Neural progenitor cell (in vitro differentiated cells): ENCODE data around the gene ENOPH1. TPM values are rescaled to one million over a fixed set of nuclear protein-coding genes. Genes with fewer than 3 reads are reported as not detected.
"Not testable (repeated sequence)": the region's sequence is repeated elsewhere in the genome, so short reads cannot be mapped to it uniquely, and the experiment has no call there.

ENCODE experiments used
- DNase-seq: peaks from one replicate; pipeline ENCODE4 v3.0.0-alpha.2; 2016; ENCODE audit warnings: low spot score
- H2AFZ ChIP-seq: fragments of 200-600 bp; sonication (generic); replicated peaks from 2 replicates; pipeline ENCODE4 v1.6.1; 2016; ENCODE audit warnings: antibody characterized with exemption
- H3F3A ChIP-seq: fragments of 200-600 bp; sonication (generic); 2 replicates; pipeline ENCODE4 v1.6.1; 2016; ENCODE audit warnings: antibody characterized with exemption, low read depth
- H3K27ac ChIP-seq: fragments of 200-600 bp; sonication (generic); 2 replicates; pipeline ENCODE4 v1.5.1; 2016; ENCODE audit warnings: mild to moderate bottlenecking
- H3K27me3 ChIP-seq: fragments of 200-600 bp; sonication (generic); 2 replicates; pipeline ENCODE4 v1.6.1; 2016; ENCODE audit warnings: mild to moderate bottlenecking, moderate library complexity
- H3K36me3 ChIP-seq: fragments of 200-600 bp; sonication (generic); 2 replicates; pipeline ENCODE4 v1.5.1; 2016
- H3K4me1 ChIP-seq: fragments of 200-600 bp; sonication (generic); 2 replicates; pipeline ENCODE4 v1.6.1; 2016; ENCODE audit warnings: mixed run types
- H3K4me2 ChIP-seq: fragments of 200-600 bp; sonication (generic); 2 replicates; pipeline ENCODE4 v1.6.1; 2016
- H3K4me3 ChIP-seq: fragments of 200-600 bp; sonication (generic); 2 replicates; pipeline ENCODE4 v1.5.1; 2016
- H3K79me2 ChIP-seq: fragments of 200-600 bp; sonication (generic); 2 replicates; pipeline ENCODE4 v1.6.1; 2016; ENCODE audit warnings: low read depth
- H3K9ac ChIP-seq: fragments of 200-600 bp; sonication (generic); 2 replicates; pipeline ENCODE4 v1.6.1; 2016
- H3K9me3 ChIP-seq: fragments of 200-600 bp; sonication (generic); 2 replicates; pipeline ENCODE4 v1.5.1; 2016; ENCODE audit warnings: low read depth
- H4K20me1 ChIP-seq: fragments of 200-600 bp; sonication (generic); 2 replicates; pipeline ENCODE4 v1.6.1; 2016; ENCODE audit warnings: low read depth
- H3K27ac Mint-ChIP-seq: 3 replicates; pipeline ENCODE4 v1.8.0; 2021; ENCODE audit warnings: mixed read lengths
- H3K27me3 Mint-ChIP-seq: 2 replicates; pipeline ENCODE4 v1.8.0; 2022; ENCODE audit warnings: low read depth, mild to moderate bottlenecking, inconsistent platforms, moderate library complexity, mixed read lengths; ENCODE audit not compliant: insufficient read depth
- H3K36me3 Mint-ChIP-seq: 3 replicates; pipeline ENCODE4 v1.8.0; 2021; ENCODE audit warnings: mixed read lengths
- H3K4me1 Mint-ChIP-seq: 3 replicates; pipeline ENCODE4 v1.8.0; 2021; ENCODE audit warnings: mixed read lengths
- H3K4me3 Mint-ChIP-seq: 3 replicates; pipeline ENCODE4 v1.8.0; 2021; ENCODE audit warnings: mild to moderate bottlenecking, moderate library complexity, mixed read lengths
- H3K9me3 Mint-ChIP-seq: 3 replicates; pipeline ENCODE4 v1.8.0; 2020; ENCODE audit warnings: mixed read lengths
- EZH2 ChIP-seq: fragments of 200-600 bp; sonication (generic); IDR thresholded peaks from 2 replicates; pipeline ENCODE4 v1.6.1; 2017; ENCODE audit warnings: antibody characterized with exemption, mild to moderate bottlenecking, moderate library complexity
- EZH2phosphoT487 ChIP-seq: fragments of 200-600 bp; sonication (generic); IDR thresholded peaks from 2 replicates; pipeline ENCODE4 v1.6.1; 2017; ENCODE audit warnings: antibody characterized with exemption
- total RNA-seq: library from RNA; depleted of rRNA; stranded (reverse); fragments of >200 nt; gene quantifications from 2 replicates; pipeline ENCODE4 v1.2.3, GENCODE V29; 2015; ENCODE audit warnings: low replicate concordance
- TF ChIP-seq, protein P1 (sequence below): fragments of 200-600 bp; sonication (generic); IDR thresholded peaks from 2 replicates; pipeline ENCODE4 v1.5.1; 2017; ENCODE audit warnings: antibody characterized with exemption, mild to moderate bottlenecking

ENOPH1 gene
- total RNA-seq, 1 donor from 2014 or later = 64.4 TPM

DNA sequence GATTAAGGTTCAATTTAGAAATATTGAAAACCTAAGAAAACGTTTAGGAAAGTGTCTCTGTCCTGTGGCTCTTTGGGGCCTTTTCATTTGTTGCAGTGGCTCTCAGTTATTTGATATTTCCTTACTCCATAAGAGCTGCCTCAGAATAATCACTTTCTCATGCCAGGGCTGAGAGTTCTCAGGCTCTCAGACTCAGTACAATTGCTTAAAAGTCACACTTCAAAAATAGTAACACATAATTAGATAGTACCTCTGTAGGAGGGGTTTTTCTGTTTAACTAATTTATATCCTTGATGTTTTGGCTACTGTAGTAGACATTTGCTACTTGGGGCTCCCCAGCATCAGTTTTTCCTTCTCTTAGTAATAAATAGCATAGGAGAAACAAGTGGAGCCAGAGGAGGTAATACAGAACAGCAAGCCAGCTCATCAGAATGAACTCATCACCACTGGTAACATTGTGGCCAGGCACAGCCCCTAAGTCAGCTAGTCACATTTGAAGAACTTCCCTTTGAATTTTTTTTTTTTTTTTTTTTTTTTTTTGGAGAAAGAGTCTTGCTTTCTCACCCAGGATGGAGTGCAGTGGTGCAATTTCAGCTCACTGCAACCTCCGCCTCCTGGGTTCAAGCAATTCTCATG, 48.6 kb upstream of the ENOPH1 start:
- DNase-seq = no peak
- no peak overlapping the region for H3K9ac ChIP-seq
- H3K4me1 ChIP-seq = no peaks in the 10 kb centered on the region
- TF ChIP-seq, protein P1, sequence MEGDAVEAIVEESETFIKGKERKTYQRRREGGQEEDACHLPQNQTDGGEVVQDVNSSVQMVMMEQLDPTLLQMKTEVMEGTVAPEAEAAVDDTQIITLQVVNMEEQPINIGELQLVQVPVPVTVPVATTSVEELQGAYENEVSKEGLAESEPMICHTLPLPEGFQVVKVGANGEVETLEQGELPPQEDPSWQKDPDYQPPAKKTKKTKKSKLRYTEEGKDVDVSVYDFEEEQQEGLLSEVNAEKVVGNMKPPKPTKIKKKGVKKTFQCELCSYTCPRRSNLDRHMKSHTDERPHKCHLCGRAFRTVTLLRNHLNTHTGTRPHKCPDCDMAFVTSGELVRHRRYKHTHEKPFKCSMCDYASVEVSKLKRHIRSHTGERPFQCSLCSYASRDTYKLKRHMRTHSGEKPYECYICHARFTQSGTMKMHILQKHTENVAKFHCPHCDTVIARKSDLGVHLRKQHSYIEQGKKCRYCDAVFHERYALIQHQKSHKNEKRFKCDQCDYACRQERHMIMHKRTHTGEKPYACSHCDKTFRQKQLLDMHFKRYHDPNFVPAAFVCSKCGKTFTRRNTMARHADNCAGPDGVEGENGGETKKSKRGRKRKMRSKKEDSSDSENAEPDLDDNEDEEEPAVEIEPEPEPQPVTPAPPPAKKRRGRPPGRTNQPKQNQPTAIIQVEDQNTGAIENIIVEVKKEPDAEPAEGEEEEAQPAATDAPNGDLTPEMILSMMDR = no peak
- TF ChIP-seq EZH2 (no peak), EZH2phosphoT487 (no peak)
- H2AFZ ChIP-seq = no peak overlapping the region
- H3K4me3 Mint-ChIP-seq = no peak overlapping the region
- H3K4me3 ChIP-seq = no peak overlapping the region
- H3K27ac Mint-ChIP-seq = no peak overlapping the region
- peaks cover 12% of the 10 kb centered on the region for H3K9me3 Mint-ChIP-seq
- no peaks in the 10 kb centered on the region for H3K9me3 ChIP-seq
- peaks cover 3% of the 10 kb centered on the region for H3F3A ChIP-seq
- H3K4me1 Mint-ChIP-seq = no peaks in the 10 kb centered on the region
- no peaks in the 10 kb centered on the region for H3K27me3 ChIP-seq
- H3K4me2 ChIP-seq = no peak overlapping the region
- H3K79me2 ChIP-seq = peaks cover 7% of the 10 kb centered on the region
- H3K27ac ChIP-seq = no peak overlapping the region
- no peaks in the 10 kb centered on the region for H3K36me3 ChIP-seq
- peaks cover 9% of the 10 kb centered on the region for H3K27me3 Mint-ChIP-seq
- H3K36me3 Mint-ChIP-seq = peaks cover 16% of the 10 kb centered on the region
- no peaks in the 10 kb centered on the region for H4K20me1 ChIP-seq

DNA sequence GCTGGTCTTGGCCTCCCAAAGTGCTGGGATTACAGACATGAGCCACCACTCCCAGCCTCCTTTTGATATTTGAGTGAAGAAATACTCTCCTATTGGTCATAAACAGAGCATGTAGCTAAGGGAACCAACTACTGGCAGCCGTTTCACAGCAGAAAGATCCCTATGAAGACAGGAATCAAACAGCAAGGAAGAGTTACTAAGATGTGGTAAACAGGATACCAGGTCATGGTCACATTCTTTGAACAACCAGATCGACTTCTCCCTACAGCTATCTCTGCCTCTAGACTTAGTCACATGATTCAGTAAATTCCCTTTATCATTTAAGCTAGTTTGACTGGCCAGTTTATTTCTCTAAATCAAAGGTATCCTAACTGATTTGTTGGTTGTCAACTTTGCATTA, 47.6 kb upstream of the ENOPH1 start:
- Mint-ChIP-seq H3K36me3 (peaks cover 14% of the 10 kb centered on the region), H3K27me3 (peaks cover 7% of the 10 kb centered on the region), H3K27ac (no peak overlapping the region), H3K9me3 (peaks cover 13% of the 10 kb centered on the region), H3K4me1 (no peaks in the 10 kb centered on the region), H3K4me3 (no peak overlapping the region)
- Histone ChIP-seq H3F3A (peaks cover 3% of the 10 kb centered on the region), H3K4me2 (no peak overlapping the region), H4K20me1 (no peaks in the 10 kb centered on the region), H3K36me3 (no peaks in the 10 kb centered on the region), H3K9me3 (no peaks in the 10 kb centered on the region), H3K4me1 (no peaks in the 10 kb centered on the region), H3K27ac (no peak overlapping the region), H2AFZ (no peak overlapping the region), H3K79me2 (no peaks in the 10 kb centered on the region), H3K27me3 (no peaks in the 10 kb centered on the region), H3K9ac (no peak overlapping the region), H3K4me3 (no peak overlapping the region)
- TF ChIP-seq EZH2 (no peak), EZH2phosphoT487 (no peak)
- TF ChIP-seq, protein P1 = no peak
- DNase-seq = no peak

DNA sequence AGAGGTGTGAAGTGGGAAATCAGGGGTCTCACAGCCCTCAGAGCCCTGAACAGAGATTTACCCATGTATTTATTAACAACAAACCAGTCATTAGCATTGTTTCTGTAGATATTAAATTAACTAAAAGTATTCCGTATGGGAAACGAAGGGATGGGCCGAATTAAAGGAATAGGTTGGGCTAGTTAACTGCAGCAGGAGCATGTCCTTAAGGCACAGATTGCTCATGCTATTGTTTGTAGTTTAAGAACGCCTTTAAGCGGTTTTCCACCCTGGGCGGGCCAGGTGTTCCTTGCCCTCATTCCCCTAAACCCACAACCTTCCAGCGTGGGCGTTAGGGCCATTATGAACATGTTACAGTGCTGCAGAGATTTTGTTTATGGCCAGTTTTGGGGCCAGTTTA, 44.1 kb upstream of the ENOPH1 start:
- not testable (repeated sequence) for H3F3A ChIP-seq, H3K27me3 ChIP-seq, H3K36me3 ChIP-seq, H3K27me3 Mint-ChIP-seq, H3K4me1 ChIP-seq, H3K79me2 ChIP-seq, H3K4me1 Mint-ChIP-seq, H3K4me3 ChIP-seq, H3K9me3 ChIP-seq, H2AFZ ChIP-seq, H3K4me3 Mint-ChIP-seq, H3K27ac ChIP-seq, H4K20me1 ChIP-seq, H3K9ac ChIP-seq, DNase-seq, H3K4me2 ChIP-seq, H3K27ac Mint-ChIP-seq
- Mint-ChIP-seq H3K9me3 (peaks cover 13% of the 10 kb centered on the region), H3K36me3 (peaks cover 11% of the 10 kb centered on the region)

DNA sequence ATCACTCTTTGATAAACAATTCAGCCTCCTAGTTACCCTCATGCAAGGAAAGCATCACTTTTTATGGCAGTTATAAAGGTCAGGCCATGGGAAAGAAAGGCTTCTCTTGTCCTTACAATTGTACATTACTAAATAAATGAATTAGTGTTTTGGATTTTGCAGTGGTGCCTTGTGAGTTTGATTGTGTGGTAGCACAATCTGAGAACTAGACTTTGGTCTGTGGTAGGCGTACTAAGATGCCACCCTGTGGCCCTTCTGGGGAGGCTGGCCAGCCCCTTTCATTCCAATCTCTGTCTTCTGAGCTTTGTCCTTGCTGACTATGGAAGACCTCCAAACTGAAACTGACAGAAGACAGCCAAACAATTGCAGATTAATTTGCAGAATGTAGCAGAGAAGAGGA, 42.0 kb upstream of the ENOPH1 start:
- H3K4me3 Mint-ChIP-seq = no peak overlapping the region
- H3K27ac Mint-ChIP-seq = no peak overlapping the region
- TF ChIP-seq, protein P1 = no peak
- TF ChIP-seq EZH2phosphoT487 (no peak), EZH2 (no peak)
- Histone ChIP-seq H3K4me1 (no peaks in the 10 kb centered on the region), H3F3A (no peaks in the 10 kb centered on the region), H3K79me2 (no peaks in the 10 kb centered on the region), H3K27ac (no peak overlapping the region), H3K27me3 (no peaks in the 10 kb centered on the region), H3K9me3 (no peaks in the 10 kb centered on the region), H3K9ac (no peak overlapping the region), H3K4me2 (no peak overlapping the region), H3K36me3 (no peaks in the 10 kb centered on the region), H3K4me3 (no peak overlapping the region), H2AFZ (no peak overlapping the region), H4K20me1 (no peaks in the 10 kb centered on the region)
- H3K36me3 Mint-ChIP-seq = peaks cover 7% of the 10 kb centered on the region
- peaks cover 6% of the 10 kb centered on the region for H3K27me3 Mint-ChIP-seq
- DNase-seq = no peak
- peaks cover 6% of the 10 kb centered on the region for H3K4me1 Mint-ChIP-seq
- peaks cover 11% of the 10 kb centered on the region for H3K9me3 Mint-ChIP-seq

DNA sequence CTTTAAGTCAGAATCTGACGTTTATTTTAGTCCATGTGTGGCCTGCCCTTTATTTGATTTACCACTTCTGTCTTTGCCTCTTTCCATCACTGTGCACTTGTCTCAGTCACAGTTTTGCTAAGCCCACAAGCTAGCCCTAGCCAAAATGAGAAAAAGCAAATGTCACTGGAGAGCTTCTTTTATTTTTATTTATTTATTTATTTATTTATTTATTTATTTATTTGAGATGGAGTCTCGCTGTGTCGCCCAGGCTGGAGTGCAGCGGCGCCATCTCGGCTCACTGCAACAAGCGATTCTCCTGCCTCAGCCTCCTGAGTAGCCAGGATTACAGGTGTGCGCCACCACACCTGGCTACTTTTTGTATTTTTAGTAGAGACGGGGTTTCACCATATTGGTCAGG, 40.3 kb upstream of the ENOPH1 start:
- H3K27me3 Mint-ChIP-seq, H3K4me3 ChIP-seq, DNase-seq, H3K4me3 Mint-ChIP-seq, H3F3A ChIP-seq, H3K9ac ChIP-seq, H3K27me3 ChIP-seq, H3K27ac Mint-ChIP-seq, H3K4me1 Mint-ChIP-seq, H3K4me1 ChIP-seq, H3K9me3 ChIP-seq, H2AFZ ChIP-seq, H4K20me1 ChIP-seq, H3K36me3 ChIP-seq, H3K4me2 ChIP-seq, H3K9me3 Mint-ChIP-seq, H3K27ac ChIP-seq, H3K36me3 Mint-ChIP-seq, H3K79me2 ChIP-seq: not testable (repeated sequence)
